GM12878 (cell line): ENCODE data around the gene MYL12B.

ENCODE experiments used
- BHLHE40 ChIP-seq, 2 experiments: fragments of 450-650 bp in 1 of 2; IDR thresholded peaks; 2 replicates each; pipeline ENCODE4 v1.6.1; 2011 to 2017; ENCODE audit warnings: low read depth in 2 of 2, borderline replicate concordance in 1 of 2, improper control_type of control experiment in 1 of 2, low read length in 1 of 2, mild to moderate bottlenecking in 1 of 2
- CEBPB ChIP-seq, 2 experiments: fragments of 150-350 bp in 1 of 2; IDR thresholded peaks; 2 replicates each; pipeline ENCODE4 v1.6.1; 2012 to 2014; ENCODE audit warnings: low read depth in 2 of 2, low read length in 2 of 2, borderline replicate concordance in 1 of 2, inconsistent platforms in 1 of 2
- CEBPZ ChIP-seq: fragments of 150-350 bp; IDR thresholded peaks from 2 replicates; pipeline ENCODE4 v1.6.1; 2016; ENCODE audit warnings: low read depth, low read length
- CHD2 ChIP-seq: IDR thresholded peaks from 2 replicates; pipeline ENCODE4 v1.6.1; 2011; ENCODE audit warnings: low read depth, low read length, improper control_type of control experiment, borderline replicate concordance
- CTCF ChIP-seq, 3 experiments: IDR thresholded peaks in 2 of 3; conservative IDR thresholded peaks in 1 of 3; 2 replicates each; pipeline ENCODE4 v1.5.1; 2011; ENCODE audit warnings: low read depth in 3 of 3, low read length in 3 of 3, mild to moderate bottlenecking in 3 of 3, control low read depth in 2 of 3, moderate library complexity in 2 of 3, inconsistent platforms in 1 of 3, mixed read lengths in 1 of 3; ENCODE audit not compliant: control insufficient read depth in 2 of 3, insufficient read depth in 1 of 3; ENCODE audit errors: extremely low read depth in 1 of 3
- CUX1 ChIP-seq: IDR thresholded peaks from 2 replicates; pipeline ENCODE4 v1.6.1; 2012; ENCODE audit warnings: improper control_type of control experiment, low read depth, low read length; ENCODE audit not compliant: insufficient replicate concordance
- EGR1 ChIP-seq, 2 experiments: IDR thresholded peaks; 1 replicate in 1 of 2; 2 replicates in 1 of 2; pipeline ENCODE4 v1.6.1; 2011 to 2012; ENCODE audit warnings: low read depth in 2 of 2, low read length in 2 of 2, borderline replicate concordance in 1 of 2, mild to moderate bottlenecking in 1 of 2, moderate library complexity in 1 of 2
- EZH2 ChIP-seq: IDR thresholded peaks from 2 replicates; pipeline ENCODE4 v1.6.1; 2012; ENCODE audit warnings: low read depth, mild to moderate bottlenecking, control low read depth, inconsistent platforms, low read length, borderline replicate concordance; ENCODE audit not compliant: control insufficient read depth
- JUNB ChIP-seq: IDR thresholded peaks from 2 replicates; pipeline ENCODE4 v1.6.1; 2016; ENCODE audit warnings: antibody characterized with exemption, mild to moderate bottlenecking
- KDM1A ChIP-seq: fragments of 200-600 bp; sonication (generic); IDR thresholded peaks from 2 replicates; pipeline ENCODE4 v1.6.1; 2016; ENCODE audit warnings: borderline replicate concordance
- NFYB ChIP-seq: IDR thresholded peaks from 2 replicates; pipeline ENCODE4 v1.6.1; 2011; ENCODE audit warnings: low read depth, mild to moderate bottlenecking, low read length, improper control_type of control experiment, moderate library complexity; ENCODE audit not compliant: insufficient read depth
- POLR2AphosphoS5 ChIP-seq: IDR thresholded peaks from 2 replicates; pipeline ENCODE4 v1.6.1; 2011; ENCODE audit warnings: mild to moderate bottlenecking, low read length, inconsistent platforms
- YY1 ChIP-seq: IDR thresholded peaks from 2 replicates; pipeline ENCODE4 v1.6.1; 2011; ENCODE audit warnings: low read depth, mild to moderate bottlenecking, low read length

GRCh38 chr18:3305933-3306332 lies 44.0 kb downstream of the MYL12B start:
- TF ChIP-seq YY1 (no peak), EZH2 (no peak), CEBPZ (no peak), CEBPB (IDR thresholded peaks at IDR 0.05; ENCODE audit: borderline replicate concordance in 1 of 2, low read depth in 2 of 2, low read length in 2 of 2) (no peak), POLR2AphosphoS5 (no peak), CTCF (IDR thresholded peaks at IDR 0.05 in 2 of 3, conservative IDR thresholded peaks at IDR 0.05 in 1 of 3; ENCODE audit: control insufficient read depth in 2 of 3, extremely low read depth in 1 of 3, insufficient read depth in 1 of 3, low read depth in 3 of 3, low read length in 3 of 3) (no peak), CHD2 (no peak), NFYB (no peak), KDM1A (no peak), JUNB (no peak), EGR1 (IDR thresholded peaks at IDR 0.05; ENCODE audit: borderline replicate concordance in 1 of 2, low read depth in 2 of 2, low read length in 2 of 2) (no peak), BHLHE40 (IDR thresholded peaks at IDR 0.05; ENCODE audit: borderline replicate concordance in 1 of 2, low read depth in 2 of 2, low read length in 1 of 2) (no peak), CUX1 (no peak)
